GM12891 (cell line): ENCODE measurements around the gene NLRP9.

Source experiments
- DNase-seq: peaks from one replicate; pipeline ENCODE4 v3.0.0; 2011; ENCODE audit warnings: low spot score; ENCODE audit not compliant: insufficient read length
- FAIRE-seq: peaks from 2 replicates; lab custom pipeline; 2011; peaks lifted over from hg19 to GRCh38; lab: Jason Lieb, UNC
- PAX5 ChIP-seq: IDR thresholded peaks from 2 replicates; pipeline ENCODE4 v1.6.1; 2011; ENCODE audit warnings: low read length, moderate library complexity, mild to moderate bottlenecking; ENCODE audit not compliant: insufficient read depth, severe bottlenecking
- POLR2A ChIP-seq: IDR thresholded peaks from 2 replicates; pipeline ENCODE4 v1.6.1; 2011; ENCODE audit warnings: low read depth, low read length, control low read depth
- POLR2AphosphoS5 ChIP-seq: IDR thresholded peaks from 2 replicates; pipeline ENCODE4 v1.6.1; 2011; ENCODE audit warnings: low read depth, low read length, control low read depth
- POU2F2 ChIP-seq: IDR thresholded peaks from 2 replicates; pipeline ENCODE4 v1.6.1; 2011; ENCODE audit warnings: low read depth, mild to moderate bottlenecking, control low read depth, low read length, moderate library complexity

NLRP9 gene

DNA sequence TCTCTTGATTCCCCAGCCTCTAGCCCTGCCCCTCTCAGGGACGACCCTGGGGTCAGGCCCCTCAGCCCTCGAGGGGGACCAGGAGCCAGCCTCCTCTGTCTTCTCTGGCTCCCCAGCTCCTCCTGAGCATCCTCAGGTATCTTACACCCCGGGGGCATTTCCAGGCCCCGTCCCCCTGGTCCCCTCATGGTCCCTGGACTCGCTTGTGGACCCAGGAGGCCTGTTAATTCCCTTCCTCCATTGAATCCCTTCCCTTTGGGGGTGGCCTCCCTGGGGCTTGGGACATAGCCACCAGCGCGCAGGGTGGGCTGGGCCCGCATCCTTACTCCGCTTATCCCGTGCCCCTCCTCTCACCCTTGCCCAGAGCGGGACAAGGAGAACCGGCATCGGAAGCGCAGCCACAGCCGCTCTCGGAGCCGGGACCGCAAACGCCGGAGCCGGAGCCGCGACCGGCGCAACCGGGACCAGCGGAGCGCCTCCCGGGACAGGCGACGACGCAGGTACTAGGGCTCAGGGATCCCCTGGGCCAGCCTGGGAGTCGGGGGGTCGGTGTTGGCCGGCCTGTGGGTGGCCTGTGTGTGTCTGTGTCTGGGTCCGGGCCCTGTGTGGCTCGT lies 79.2 kb downstream of the NLRP9 start:
- TF ChIP-seq POLR2AphosphoS5 (no peak), PAX5 (no peak), POU2F2 (no peak), POLR2A (no peak)
- no peak for FAIRE-seq

More for the DNA sequence above, 79.2 kb downstream of the NLRP9 start:
- DNase-seq = no peak
